Duodenal mucosa (tissue), 2 donors: Measurements from ENCODE around the gene ADRA2C.
"Not testable (repeated sequence)": the region's sequence is repeated elsewhere in the genome, so short reads cannot be mapped to it uniquely, and the experiment has no call there.

Experiments used
- H3K27ac ChIP-seq: one replicate; pipeline ENCODE4 v1.7.0; 2013; ENCODE audit warnings: low read depth, low read length
- H3K27me3 ChIP-seq, 2 donors: one replicate each; pipeline ENCODE4 v1.7.0; 2013; ENCODE audit warnings: low read length in 2 of 2, control low read depth in 1 of 2; ENCODE audit not compliant: insufficient read depth in 2 of 2, control insufficient read depth in 1 of 2
- H3K36me3 ChIP-seq, 2 donors: one replicate each; pipeline ENCODE4 v1.7.0; 2013; ENCODE audit warnings: low read length in 2 of 2, control low read depth in 1 of 2; ENCODE audit not compliant: insufficient read depth in 2 of 2, control insufficient read depth in 1 of 2
- H3K4me1 ChIP-seq, 2 donors: one replicate each; pipeline ENCODE4 v1.7.0; 2013; ENCODE audit warnings: low read length in 2 of 2, control low read depth in 1 of 2; ENCODE audit not compliant: insufficient read depth in 2 of 2, control insufficient read depth in 1 of 2
- H3K4me3 ChIP-seq, 2 donors: one replicate each; pipeline ENCODE4 v1.7.0; 2013; ENCODE audit warnings: low read length in 2 of 2, low read depth in 1 of 2
- H3K9ac ChIP-seq, 2 donors: one replicate each; pipeline ENCODE4 v1.7.0; 2013; ENCODE audit warnings: low read length in 2 of 2, low read depth in 1 of 2
- H3K9me3 ChIP-seq, 2 donors: one replicate each; pipeline ENCODE4 v1.7.0; 2013; ENCODE audit warnings: low read length in 2 of 2, control low read depth in 1 of 2; ENCODE audit not compliant: control insufficient read depth in 1 of 2

Gene ADRA2C

GRCh38 chr4:3810796-3811485 lies 44.8 kb downstream of the ADRA2C start:
- Histone ChIP-seq H3K9me3 (no peaks in the 10 kb centered on the region), H3K9ac (no peak overlapping the region), H3K4me3 (no peak overlapping the region), H3K27me3 (no peaks in the 10 kb centered on the region), H3K36me3 (no peaks in the 10 kb centered on the region), H3K4me1 (no peaks in the 10 kb centered on the region), H3K27ac (no peak overlapping the region)

GRCh38 chr4:3811621-3812020 lies 45.4 kb downstream of the ADRA2C start:
- no peak overlapping the region for H3K4me3 ChIP-seq
- H3K36me3 ChIP-seq, result no peaks in the 10 kb centered on the region
- H3K9me3 ChIP-seq, result no peaks in the 10 kb centered on the region
- H3K9ac ChIP-seq, result no peak overlapping the region
- H3K27ac ChIP-seq, result no peak overlapping the region
- no peaks in the 10 kb centered on the region for H3K27me3 ChIP-seq
- H3K4me1 ChIP-seq, result no peaks in the 10 kb centered on the region

- Histone ChIP-seq H3K9ac (no peak overlapping the region), H3K27ac (no peak overlapping the region), H3K27me3 (no peaks in the 10 kb centered on the region), H3K4me1 (no peaks in the 10 kb centered on the region), H3K36me3 (no peaks in the 10 kb centered on the region), H3K4me3 (no peak overlapping the region), H3K9me3 (no peaks in the 10 kb centered on the region)
Observed at GRCh38 chr4:3812211-3812934, 46.2 kb downstream of the ADRA2C start.

DNA sequence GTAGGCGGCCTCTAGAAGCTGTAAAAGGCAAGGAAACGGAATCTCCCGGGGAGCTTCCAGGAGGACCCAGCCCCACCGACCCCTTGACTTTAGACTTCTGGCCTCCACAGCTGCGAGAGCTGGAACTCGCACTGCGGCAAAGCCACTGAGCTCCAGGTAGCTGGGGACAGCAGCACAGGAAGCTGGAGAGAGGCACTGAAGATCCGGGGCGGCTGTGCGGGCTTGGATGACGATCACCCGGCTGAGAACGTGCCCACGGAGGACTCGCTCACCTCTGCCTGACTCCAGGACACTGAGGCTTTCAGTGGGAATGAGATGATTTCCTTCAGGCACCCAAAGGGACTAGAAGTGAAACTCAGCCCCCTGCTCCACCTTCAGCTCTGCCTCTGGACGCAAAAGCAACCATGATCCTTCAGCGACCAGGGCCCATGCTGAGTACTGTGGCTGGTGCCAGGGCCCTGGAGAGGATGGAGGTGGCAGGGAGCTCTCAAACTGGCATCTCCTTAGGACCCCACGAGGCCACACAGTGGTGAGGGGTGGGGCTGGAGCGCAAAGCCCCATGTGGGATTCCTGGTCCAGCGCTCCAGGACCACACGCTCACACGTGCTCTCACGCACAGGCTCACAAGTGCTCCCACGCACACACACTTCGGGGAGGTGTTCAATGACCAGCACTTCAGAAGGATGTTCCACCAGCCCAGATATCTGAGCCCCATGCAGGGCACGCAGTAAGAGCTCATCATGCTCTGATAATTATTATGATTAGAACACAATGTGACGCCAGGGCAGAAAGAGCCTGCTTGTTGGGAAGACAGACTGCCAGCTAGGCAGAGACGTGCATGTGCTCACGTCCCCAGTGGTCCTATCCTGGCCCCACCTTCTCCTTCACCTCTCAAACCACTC lies 47.2 kb downstream of the ADRA2C start:
- H3K9me3 ChIP-seq, result no peaks in the 10 kb centered on the region
- no peaks in the 10 kb centered on the region for H3K4me1 ChIP-seq
- H3K4me3 ChIP-seq, result no peak overlapping the region
- H3K27ac ChIP-seq, result no peak overlapping the region
- H3K27me3 ChIP-seq, result no peaks in the 10 kb centered on the region
- no peak overlapping the region for H3K9ac ChIP-seq
- no peaks in the 10 kb centered on the region for H3K36me3 ChIP-seq

GRCh38 chr4:3814053-3814570 lies 47.9 kb downstream of the ADRA2C start:
- H3K27me3 ChIP-seq, result no peaks in the 10 kb centered on the region
- no peaks in the 10 kb centered on the region for H3K9me3 ChIP-seq
- H3K36me3 ChIP-seq, result no peaks in the 10 kb centered on the region
- no peak overlapping the region for H3K27ac ChIP-seq
- no peak overlapping the region for H3K9ac ChIP-seq
- H3K4me1 ChIP-seq, result no peaks in the 10 kb centered on the region
- H3K4me3 ChIP-seq, result no peak overlapping the region

DNA sequence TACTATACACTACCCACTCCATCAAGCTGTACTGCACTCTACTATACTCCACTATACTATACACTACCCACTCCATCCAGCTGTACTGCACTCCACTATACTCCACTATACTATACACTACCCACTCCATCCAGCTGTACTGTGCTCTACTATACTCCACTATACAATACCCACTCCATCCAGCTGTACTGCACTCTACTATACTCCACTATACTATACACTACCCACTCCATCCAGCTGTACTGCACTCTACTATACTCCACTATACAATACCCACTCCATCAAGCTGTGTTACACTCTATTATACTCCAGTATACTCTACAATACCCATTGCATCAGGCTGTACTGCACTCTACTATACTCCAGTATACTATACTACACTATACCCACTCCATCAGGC lies 48.7 kb downstream of the ADRA2C start:
- not testable (repeated sequence) for H3K27me3 ChIP-seq, H3K9me3 ChIP-seq, H3K27ac ChIP-seq, H3K36me3 ChIP-seq, H3K4me3 ChIP-seq, H3K9ac ChIP-seq, H3K4me1 ChIP-seq

- H3K4me1 ChIP-seq, result no peaks in the 10 kb centered on the region
- H3K36me3 ChIP-seq, result no peaks in the 10 kb centered on the region
- H3K27me3 ChIP-seq, result no peaks in the 10 kb centered on the region
- H3K9ac ChIP-seq, result no peak overlapping the region
- H3K9me3 ChIP-seq, result no peaks in the 10 kb centered on the region
- no peak overlapping the region for H3K27ac ChIP-seq
- H3K4me3 ChIP-seq, result no peak overlapping the region
Observed at GRCh38 chr4:3816256-3816825, 50.2 kb downstream of the ADRA2C start.

GRCh38 chr4:3816983-3817960 lies 51.1 kb downstream of the ADRA2C start:
- no peaks in the 10 kb centered on the region for H3K36me3 ChIP-seq
- H3K9ac ChIP-seq, result no peak overlapping the region
- H3K4me1 ChIP-seq, result no peaks in the 10 kb centered on the region
- H3K4me3 ChIP-seq, result no peak overlapping the region
- no peaks in the 10 kb centered on the region for H3K27me3 ChIP-seq
- H3K9me3 ChIP-seq, result no peaks in the 10 kb centered on the region
- no peak overlapping the region for H3K27ac ChIP-seq
